DMS79 treated with DMSO at 0.1 percent for 48 hours (cell line): Measurements from ENCODE around the gene ATF5.

Experiments
- DNase-seq: peaks from one replicate; lab custom pipeline; 2025; lab: John Stamatoyannopoulos, UW

The ATF5 gene

DNA sequence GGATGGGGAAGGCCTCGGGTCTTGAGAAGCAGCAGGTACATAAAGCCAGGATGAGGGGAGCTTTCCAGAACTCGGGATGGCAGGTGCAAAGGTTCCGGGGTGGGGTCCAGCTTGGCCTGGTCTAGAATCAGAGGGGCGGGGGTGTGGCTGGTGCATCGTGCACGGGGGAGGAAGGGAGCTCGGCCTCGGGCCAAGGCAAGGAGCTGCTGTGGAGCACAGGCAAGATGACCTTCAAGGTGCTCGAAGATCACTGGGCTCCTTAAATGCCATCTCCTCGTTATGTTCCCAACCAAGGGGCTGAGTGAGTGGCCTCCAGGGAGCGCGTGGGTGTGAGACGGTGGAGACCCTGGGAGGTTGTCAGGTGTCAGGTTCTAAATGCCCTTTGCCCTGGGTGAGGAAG, 48.1 kb downstream of the ATF5 start:
- DNase-seq = no peak

GRCh38 chr19:49977881-49978280, 48.9 kb downstream of the ATF5 start:
- no peak for DNase-seq

DNA sequence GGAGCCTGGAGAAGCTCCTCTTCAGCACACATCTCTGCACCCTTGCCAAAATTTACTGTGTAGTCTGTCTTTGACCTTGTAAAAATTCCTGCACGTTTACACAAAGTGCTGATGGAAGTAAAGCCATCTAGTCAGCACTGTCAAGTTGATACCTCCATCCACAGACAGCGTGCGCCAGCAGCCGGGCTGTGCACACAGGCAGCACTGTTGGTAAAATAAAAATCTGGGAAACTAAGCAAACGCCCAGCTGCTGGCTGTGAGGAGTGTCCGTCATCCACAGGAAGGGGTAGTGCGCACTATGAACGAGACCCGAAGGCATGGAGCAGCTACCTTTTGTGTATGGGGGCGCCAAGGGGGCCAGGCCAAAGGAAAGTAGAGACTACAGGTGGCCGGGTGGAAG, 49.3 kb downstream of the ATF5 start:
- no peak for DNase-seq

DNA sequence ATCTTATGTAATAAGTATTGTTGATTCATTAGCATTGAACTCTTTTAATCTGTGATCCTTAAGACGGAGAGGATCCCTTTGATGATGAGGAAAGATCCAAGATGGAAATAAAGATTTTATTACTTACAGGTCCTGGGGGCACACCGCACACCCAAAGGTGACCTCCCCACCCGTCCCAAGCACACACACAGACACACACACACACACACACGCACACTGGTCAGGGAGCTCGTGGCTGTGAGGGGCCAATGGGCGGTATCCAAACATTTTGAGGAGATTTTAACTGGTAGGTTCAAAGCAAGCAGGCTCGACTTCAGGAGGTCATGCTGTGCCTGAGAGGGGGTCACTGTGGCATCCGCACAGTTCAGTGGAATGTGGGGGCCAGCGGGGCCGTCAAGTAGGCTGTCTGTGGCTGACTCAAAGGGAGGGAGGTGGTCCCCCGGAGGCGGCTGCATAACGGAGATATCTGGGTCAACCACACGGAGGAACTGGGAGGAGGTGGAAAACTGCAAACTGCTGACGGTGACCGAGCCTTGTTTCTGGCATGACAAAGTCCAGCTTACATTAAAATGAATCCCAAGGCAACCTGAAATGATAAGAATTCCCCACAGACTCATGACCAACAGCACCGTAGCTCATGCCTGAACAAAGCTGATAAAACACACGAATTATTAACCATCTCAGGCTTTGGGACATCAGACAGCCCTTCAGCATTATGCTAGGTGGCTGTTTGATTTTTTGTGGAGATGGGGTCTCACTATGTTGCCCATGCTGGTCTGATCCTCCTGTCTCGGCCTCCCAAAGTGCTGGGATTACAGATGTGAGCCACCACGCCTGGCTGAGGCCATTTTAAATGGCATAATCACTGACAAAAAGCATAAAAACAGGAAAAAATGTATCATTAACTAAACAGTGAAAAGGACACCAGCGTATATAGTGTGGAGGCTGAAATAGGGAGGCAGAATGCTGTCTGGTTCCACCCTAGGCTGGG, 52.9 kb downstream of the ATF5 start:
- no peak for DNase-seq
